ENCODE results near the gene PPA2. TPM values are rescaled to one million over a fixed set of nuclear protein-coding genes. Genes with fewer than 3 reads are reported as not detected.
"Not testable (repeated sequence)": the region's sequence is repeated elsewhere in the genome, so short reads cannot be mapped to it uniquely, and the experiment has no call there.

The PPA2 gene
- total and polyA plus RNA-seq, 7 donors, result 33.1 to 48.5 (median 41.7) TPM

GRCh38 chr4:105471566-105472176 lies 2.2 kb downstream of the PPA2 start:
- 4 to 6% (median 4%) methylated on average over 10 of the region's 10 CpGs for WGBS, 3 donors
- intact Hi-C loops (cut with DNase I), result loop anchor here (2.0 to 10.0 kb wide), 5 partner anchors 197 to 547 kb away; partner anchors contain the start of genes GSTCD (in 1 of the 2), INTS12 (in 1 of the 2) and TET2 (in 1 of the 2)
- peak overlapping the region; percentile 85 for H3K4me3 ChIP-seq
- H3K36me3 ChIP-seq (ENCODE audit: insufficient read depth in 1 of 2, low read depth in 1 of 2), result peaks cover 0 to 3% of the 10 kb centered on the region in 2 donors
- peak overlapping the region; percentile 94 for H3K27ac ChIP-seq
- no peaks in the 10 kb centered on the region for H3K27me3 ChIP-seq (ENCODE audit: insufficient read depth in 3 of 3, low read length in 2 of 3)
- DNase-seq, result peak; percentile 30 to 50
- peak; percentile 47 to 62 (median 54) for ATAC-seq
- peak; percentile 74 for TF ChIP-seq CTCF (IDR thresholded peaks at IDR 0.05)
- peaks cover 19% of the 10 kb centered on the region for H3K4me1 ChIP-seq
- H3K9me3 ChIP-seq, result no peaks in the 10 kb centered on the region

DNA sequence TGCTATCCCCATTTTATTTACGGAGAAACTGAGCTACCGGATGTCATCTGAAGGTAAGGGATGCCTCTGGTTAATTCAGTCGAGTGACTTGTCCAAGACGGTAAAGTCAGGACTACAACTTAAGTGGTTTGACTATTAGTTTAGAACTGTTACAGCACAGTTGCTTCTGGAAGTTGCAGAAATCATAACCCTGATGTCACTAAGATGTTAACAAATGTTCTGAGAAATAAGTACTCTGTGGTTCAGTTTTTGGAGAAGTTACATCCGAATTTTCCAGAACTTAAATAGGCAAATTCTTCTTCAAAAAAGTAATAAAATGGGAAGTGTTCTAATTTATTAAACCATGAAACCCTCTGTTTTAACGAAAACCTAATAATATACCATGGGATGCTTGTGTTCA lies 3.1 kb downstream of the PPA2 start:
- Histone ChIP-seq H3K36me3 (ENCODE audit: insufficient read depth in 1 of 2, low read depth in 1 of 2) (peaks cover 0 to 11% of the 10 kb centered on the region in 2 donors), H3K9me3 (no peaks in the 10 kb centered on the region), H3K4me3 (no peak overlapping the region), H3K27ac (no peak overlapping the region), H3K4me1 (peaks cover 19% of the 10 kb centered on the region), H3K27me3 (ENCODE audit: insufficient read depth in 3 of 3, low read length in 2 of 3) (no peaks in the 10 kb centered on the region)
- WGBS, 3 donors, result 67 to 78% (median 70%) methylated on average over 6 of the region's 6 CpGs
- no peak for ATAC-seq
- no peak for TF ChIP-seq CTCF (IDR thresholded peaks at IDR 0.05)
- intact Hi-C loops (cut with DNase I), result loop anchor here in 1 of 2 donors (5.0 to 10.0 kb wide), 3 partner anchors 196 to 546 kb away; partner anchors contain the start of genes GSTCD and INTS12
- no peak for DNase-seq

GRCh38 chr4:105469736-105470135 lies 4.1 kb downstream of the PPA2 start:
- Histone ChIP-seq H3K27me3 (ENCODE audit: insufficient read depth in 3 of 3, low read length in 2 of 3) (no peaks in the 10 kb centered on the region), H3K36me3 (ENCODE audit: insufficient read depth in 1 of 2, low read depth in 1 of 2) (peaks cover 0 to 11% of the 10 kb centered on the region in 2 donors), H3K9me3 (no peaks in the 10 kb centered on the region), H3K27ac (no peak overlapping the region), H3K4me3 (no peak overlapping the region), H3K4me1 (peaks cover 19% of the 10 kb centered on the region)
- TF ChIP-seq CTCF (IDR thresholded peaks at IDR 0.05), result no peak
- 93 to 96% (median 93%) methylated on average over 1 of the region's 1 CpG for WGBS, 3 donors
- intact Hi-C loops (cut with DNase I), result loop anchor here in 1 of 2 donors (5.0 to 10.0 kb wide), 3 partner anchors 195 to 545 kb away; partner anchors contain the start of genes GSTCD and INTS12
- DNase-seq (no peak), ATAC-seq (no peak)

DNA sequence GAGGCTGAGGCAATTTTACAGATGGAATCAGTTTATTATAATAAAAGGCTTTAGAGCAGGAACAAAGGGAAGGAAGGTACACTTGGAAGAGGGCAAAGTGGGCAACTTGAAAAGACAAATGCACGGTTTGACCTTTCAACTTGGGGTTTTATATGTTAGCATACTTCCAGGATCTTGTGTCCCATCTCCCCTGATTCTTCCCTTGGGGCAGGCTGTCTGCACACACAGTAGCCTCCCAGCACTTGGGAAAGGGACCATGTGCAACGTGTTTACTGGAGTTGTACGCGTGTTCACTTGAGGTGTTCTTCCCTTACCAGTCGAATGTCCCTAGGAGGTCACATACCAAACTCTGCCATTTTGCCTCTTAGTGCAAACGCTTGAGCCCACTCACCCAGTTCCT lies 7.3 kb downstream of the PPA2 start:
- no peak for TF ChIP-seq CTCF (IDR thresholded peaks at IDR 0.05)
- intact Hi-C loops (cut with DNase I), result no loop called here
- no peak for ATAC-seq
- WGBS, 3 donors, result 92 to 97% (median 96%) methylated on average over 6 of the region's 6 CpGs
- H3K27me3 ChIP-seq (ENCODE audit: insufficient read depth in 3 of 3, low read length in 2 of 3), result no peaks in the 10 kb centered on the region
- peaks cover 0 to 11% of the 10 kb centered on the region in 2 donors for H3K36me3 ChIP-seq (ENCODE audit: insufficient read depth in 1 of 2, low read depth in 1 of 2)
- H3K4me1 ChIP-seq, result peaks cover 6% of the 10 kb centered on the region
- H3K9me3 ChIP-seq, result no peaks in the 10 kb centered on the region
- H3K27ac ChIP-seq, result no peak overlapping the region
- no peak overlapping the region for H3K4me3 ChIP-seq
- DNase-seq, result no peak

DNA sequence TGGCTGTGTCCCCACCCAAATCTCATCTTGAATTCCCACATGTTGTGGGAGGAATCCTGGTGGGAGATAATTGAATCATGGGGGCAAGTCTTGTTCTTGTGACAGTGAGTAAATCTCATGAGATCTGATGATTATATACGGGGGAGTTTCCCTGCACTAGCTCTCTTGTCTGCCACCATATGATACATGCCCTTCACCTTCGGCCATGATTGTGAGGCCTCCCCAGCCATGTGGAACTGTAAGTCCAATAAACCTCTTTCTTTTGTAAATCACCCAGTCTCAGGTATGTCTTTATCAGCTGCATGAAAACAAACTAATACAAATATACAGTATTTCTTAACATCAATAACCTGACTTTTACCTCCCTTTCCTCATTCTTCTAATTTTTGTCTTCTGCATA lies 9.3 kb downstream of the PPA2 start:
- H3K36me3 ChIP-seq (ENCODE audit: insufficient read depth in 1 of 2, low read depth in 1 of 2), result peaks cover 0 to 11% of the 10 kb centered on the region in 2 donors
- WGBS, 3 donors, result 95 to 100% (median 97%) methylated on average over 2 of the region's 2 CpGs
- H3K27me3 ChIP-seq (ENCODE audit: insufficient read depth in 3 of 3, low read length in 2 of 3); H3K9me3 ChIP-seq; ATAC-seq; H3K4me1 ChIP-seq; DNase-seq; H3K4me3 ChIP-seq; intact Hi-C loops (cut with DNase I); H3K27ac ChIP-seq: not testable (repeated sequence)
